A204.1 (cell line): ENCODE measurements around the gene BABAM1.

ENCODE experiments used
- FAIRE-seq: peaks from 2 replicates; lab custom pipeline; 2012; peaks lifted over from hg19 to GRCh38; lab: Jason Lieb, UNC

BABAM1 gene

GRCh38 chr19:17324357-17325114, 57.3 kb downstream of the BABAM1 start:
- FAIRE-seq, result no peak

DNA sequence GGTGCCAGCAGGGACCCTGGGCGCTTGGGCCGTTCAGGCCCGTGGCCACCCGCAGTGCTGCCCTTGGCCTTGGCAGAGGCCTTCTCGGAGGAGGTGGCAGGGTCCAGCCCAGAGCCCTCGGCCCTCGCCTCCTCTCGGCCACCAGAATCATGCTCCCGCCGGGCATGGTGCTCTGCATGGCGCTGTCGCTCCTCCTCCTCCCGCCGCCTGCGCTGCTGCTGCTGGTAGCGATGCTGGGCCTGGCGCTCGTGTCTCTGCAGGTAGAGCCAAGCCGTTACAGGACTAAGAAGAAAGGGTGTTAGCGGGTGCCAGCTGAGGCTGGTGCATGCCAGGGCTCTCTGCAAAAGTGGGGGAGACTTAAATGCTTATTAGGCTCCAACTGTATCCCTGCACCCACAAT, 57.9 kb downstream of the BABAM1 start:
- FAIRE-seq, result no peak

GRCh38 chr19:17325881-17326594, 58.8 kb downstream of the BABAM1 start:
- no peak for FAIRE-seq

- no peak for FAIRE-seq
Measured at GRCh38 chr19:17326595-17326966, 59.3 kb downstream of the BABAM1 start.

GRCh38 chr19:17327068-17327653, 59.9 kb downstream of the BABAM1 start:
- FAIRE-seq, result no peak

- no peak for FAIRE-seq
Measured at GRCh38 chr19:17327654-17328516, 60.6 kb downstream of the BABAM1 start.
